ENCODE measurements around the gene POMT1. TPM values are rescaled to one million over a fixed set of nuclear protein-coding genes. Genes with fewer than 3 reads are reported as not detected.

The POMT1 gene
- total RNA-seq, 1 experiment from 2014 or later = 25.6 TPM

DNA sequence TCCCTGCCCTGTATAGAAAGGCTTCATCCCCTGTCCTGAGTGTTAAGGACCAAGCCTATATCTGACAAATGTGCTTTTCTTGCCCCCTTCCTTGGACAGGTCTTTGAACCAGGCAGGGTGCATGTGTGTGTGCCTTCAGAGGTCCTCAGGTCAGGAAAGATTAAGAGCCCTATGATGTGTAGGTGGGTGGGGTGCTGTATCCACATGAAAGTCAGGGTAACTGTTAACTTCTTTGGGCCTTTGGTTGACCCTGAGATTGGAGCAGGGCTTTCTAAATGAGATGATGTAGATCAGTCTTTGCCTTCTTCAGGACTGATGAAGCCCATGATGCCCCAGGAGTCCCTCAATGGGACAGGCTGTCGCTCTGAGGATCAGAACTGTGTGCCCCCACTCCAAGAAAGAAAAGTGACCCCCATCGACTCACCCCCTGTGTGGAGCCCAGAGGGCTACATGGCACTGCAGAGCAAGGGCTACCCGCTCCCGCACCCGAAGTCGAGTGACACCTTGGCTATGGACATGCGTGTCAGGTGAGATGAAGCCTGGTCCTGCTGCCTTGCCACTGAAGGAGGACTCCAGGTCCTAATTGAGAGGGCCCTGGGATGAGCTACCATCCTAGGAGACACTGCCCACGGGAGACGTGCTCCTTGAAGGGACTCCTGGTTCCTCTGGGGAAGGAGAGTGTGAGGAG is 29.4 kb upstream of the POMT1 start:
- no peak for DNase-seq
- no peaks in the 10 kb centered on the region for H3K4me1 ChIP-seq
- H3K27me3 ChIP-seq = no peaks in the 10 kb centered on the region
- no peak overlapping the region for H3K27ac ChIP-seq
- no peaks in the 10 kb centered on the region for H3K9me3 ChIP-seq (replicated peaks)
- peaks cover 100% of the 10 kb centered on the region for H3K36me3 ChIP-seq
- no peak overlapping the region for H3K4me3 ChIP-seq

- H3K4me1 ChIP-seq = no peaks in the 10 kb centered on the region
- no peak overlapping the region for H3K27ac ChIP-seq
- DNase-seq = no peak
- no peak overlapping the region for H3K4me3 ChIP-seq
- H3K27me3 ChIP-seq = no peaks in the 10 kb centered on the region
- H3K36me3 ChIP-seq = peaks cover 98% of the 10 kb centered on the region
- H3K9me3 ChIP-seq (replicated peaks) = no peaks in the 10 kb centered on the region
These were observed 28.8 kb upstream of the POMT1 start for GRCh38 chr9:131473891-131474290.

- DNase-seq = no peak
These were observed 28.0 kb upstream of the POMT1 start for GRCh38 chr9:131474711-131475110.

GRCh38 chr9:131475111-131475955 is 27.4 kb upstream of the POMT1 start:
- H3K4me1 ChIP-seq = no peaks in the 10 kb centered on the region
- H3K36me3 ChIP-seq = peaks cover 98% of the 10 kb centered on the region
- DNase-seq = no peak
- H3K4me3 ChIP-seq = no peak overlapping the region
- no peaks in the 10 kb centered on the region for H3K9me3 ChIP-seq (replicated peaks)
- no peaks in the 10 kb centered on the region for H3K27me3 ChIP-seq
- H3K27ac ChIP-seq = no peak overlapping the region

More at GRCh38 chr9:131474711-131475110, 28.0 kb upstream of the POMT1 start:
- Histone ChIP-seq H3K4me3 (no peak overlapping the region), H3K27me3 (no peaks in the 10 kb centered on the region), H3K4me1 (no peaks in the 10 kb centered on the region), H3K27ac (no peak overlapping the region), H3K9me3 (replicated peaks) (no peaks in the 10 kb centered on the region), H3K36me3 (peaks cover 98% of the 10 kb centered on the region)

DNA sequence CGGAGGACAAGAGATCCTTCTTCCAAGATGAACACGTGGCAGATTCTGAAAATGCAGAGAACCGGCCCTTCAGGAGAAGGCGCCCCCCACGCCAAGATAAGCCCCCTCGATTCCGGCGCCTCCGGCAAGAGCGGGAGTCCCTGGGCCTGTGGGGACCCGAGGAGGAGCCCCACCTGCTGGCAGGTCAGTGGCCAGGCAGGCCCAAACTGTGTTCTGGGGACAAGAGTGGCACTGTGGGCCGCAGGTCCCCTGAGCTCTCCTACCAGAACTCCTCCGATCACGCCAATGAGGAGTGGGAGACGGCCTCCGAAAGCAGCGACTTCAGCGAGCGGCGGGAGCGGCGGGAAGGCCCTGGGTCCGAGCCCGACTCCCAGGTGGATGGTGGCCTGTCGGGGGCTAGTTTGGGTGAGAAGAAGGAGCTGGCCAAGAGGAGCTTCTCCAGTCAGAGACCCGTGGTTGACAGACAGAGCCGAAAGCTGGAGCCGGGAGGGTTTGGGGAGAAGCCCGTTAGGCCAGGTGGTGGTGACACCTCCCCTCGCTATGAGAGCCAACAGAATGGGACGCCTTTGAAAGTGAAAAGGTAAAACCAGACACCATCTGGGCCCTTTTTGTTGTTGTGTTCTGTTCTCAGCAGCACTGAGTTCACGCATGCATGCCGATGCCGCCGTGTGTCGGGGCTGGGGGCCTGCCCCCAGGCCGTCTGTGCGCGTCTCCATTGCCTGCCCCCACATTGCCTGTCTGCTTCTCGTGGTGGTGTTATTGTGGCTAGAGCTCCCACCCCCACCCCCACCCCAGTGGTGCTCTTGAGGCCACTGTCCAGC is 26.6 kb upstream of the POMT1 start:
- DNase-seq = no peak
- H3K4me3 ChIP-seq = no peak overlapping the region
- no peaks in the 10 kb centered on the region for H3K27me3 ChIP-seq
- no peak overlapping the region for H3K27ac ChIP-seq
- no peaks in the 10 kb centered on the region for H3K9me3 ChIP-seq (replicated peaks)
- peaks cover 95% of the 10 kb centered on the region for H3K36me3 ChIP-seq
- no peaks in the 10 kb centered on the region for H3K4me1 ChIP-seq

- H3K27ac ChIP-seq = no peak overlapping the region
- H3K36me3 ChIP-seq = peaks cover 95% of the 10 kb centered on the region
- H3K27me3 ChIP-seq = no peaks in the 10 kb centered on the region
- no peak overlapping the region for H3K4me3 ChIP-seq
- DNase-seq = no peak
- H3K4me1 ChIP-seq = no peaks in the 10 kb centered on the region
- no peaks in the 10 kb centered on the region for H3K9me3 ChIP-seq (replicated peaks)
These were observed 25.9 kb upstream of the POMT1 start for GRCh38 chr9:131476777-131477345.

- Histone ChIP-seq H3K27me3 (no peaks in the 10 kb centered on the region), H3K4me3 (no peak overlapping the region), H3K36me3 (peaks cover 95% of the 10 kb centered on the region), H3K27ac (no peak overlapping the region), H3K9me3 (replicated peaks) (no peaks in the 10 kb centered on the region), H3K4me1 (no peaks in the 10 kb centered on the region)
- no peak for DNase-seq
These were observed 25.4 kb upstream of the POMT1 start for GRCh38 chr9:131477367-131477766.

GRCh38 chr9:131477816-131478419 is 24.8 kb upstream of the POMT1 start:
- Histone ChIP-seq H3K9me3 (replicated peaks) (no peaks in the 10 kb centered on the region), H3K36me3 (peaks cover 95% of the 10 kb centered on the region), H3K4me3 (no peak overlapping the region), H3K27me3 (no peaks in the 10 kb centered on the region), H3K4me1 (no peaks in the 10 kb centered on the region), H3K27ac (no peak overlapping the region)
- no peak for DNase-seq

DNA sequence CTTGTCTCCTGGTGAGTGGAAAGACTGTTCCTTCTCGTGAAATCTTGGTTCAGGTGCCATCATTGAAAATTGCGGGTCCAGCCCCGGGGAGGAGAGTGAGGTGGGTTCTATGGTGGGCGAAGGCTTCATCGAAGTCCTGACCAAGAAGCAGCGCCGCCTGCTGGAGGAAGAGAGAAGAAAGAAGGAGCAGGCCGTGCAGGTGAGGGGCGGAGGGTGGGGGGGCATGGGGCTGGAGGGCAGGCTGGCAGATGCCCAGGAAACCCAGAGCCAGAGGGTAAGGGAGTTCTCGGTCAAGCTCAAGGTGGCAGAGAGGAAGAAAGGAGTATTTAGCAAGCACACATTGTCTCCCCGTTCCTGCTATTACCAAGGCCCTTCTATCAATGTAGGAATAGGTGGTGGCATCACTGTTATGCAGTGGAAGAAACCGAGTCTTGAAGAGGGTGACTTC is 24.3 kb upstream of the POMT1 start:
- H3K27ac ChIP-seq = no peak overlapping the region
- no peak overlapping the region for H3K4me3 ChIP-seq
- H3K27me3 ChIP-seq = no peaks in the 10 kb centered on the region
- DNase-seq = peak in 1 of 2 experiments; percentile 57
- H3K4me1 ChIP-seq = no peaks in the 10 kb centered on the region
- H3K36me3 ChIP-seq = peaks cover 95% of the 10 kb centered on the region
- H3K9me3 ChIP-seq (replicated peaks) = no peaks in the 10 kb centered on the region

DNA sequence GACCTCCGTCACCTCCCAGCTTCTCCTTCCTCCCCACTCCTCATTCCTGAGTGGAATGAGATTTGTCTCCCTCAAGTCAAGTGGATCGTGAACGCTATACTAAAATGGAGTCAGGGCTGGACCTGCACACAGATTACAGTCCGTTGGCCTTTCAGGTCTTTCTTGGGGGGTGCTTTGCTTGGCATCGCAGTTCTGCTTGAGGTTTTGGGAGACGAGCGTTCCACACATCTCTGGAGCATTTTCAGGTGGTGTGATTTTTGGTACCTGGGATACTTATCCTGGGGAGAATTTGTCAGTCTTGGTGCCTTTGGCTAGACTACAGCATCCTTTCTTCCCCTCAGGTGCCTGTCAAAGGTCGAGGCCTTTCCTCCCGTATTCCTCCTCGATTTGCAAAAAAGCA is 23.8 kb upstream of the POMT1 start:
- Histone ChIP-seq H3K36me3 (peaks cover 95% of the 10 kb centered on the region), H3K4me3 (no peak overlapping the region), H3K9me3 (replicated peaks) (no peaks in the 10 kb centered on the region), H3K4me1 (no peaks in the 10 kb centered on the region), H3K27ac (no peak overlapping the region), H3K27me3 (no peaks in the 10 kb centered on the region)
- DNase-seq = no peak

- Histone ChIP-seq H3K36me3 (peaks cover 95% of the 10 kb centered on the region), H3K27ac (no peak overlapping the region), H3K9me3 (replicated peaks) (no peaks in the 10 kb centered on the region), H3K4me1 (no peaks in the 10 kb centered on the region), H3K4me3 (no peak overlapping the region), H3K27me3 (no peaks in the 10 kb centered on the region)
- DNase-seq = no peak
These were observed 22.5 kb upstream of the POMT1 start for GRCh38 chr9:131480258-131480657.

DNA sequence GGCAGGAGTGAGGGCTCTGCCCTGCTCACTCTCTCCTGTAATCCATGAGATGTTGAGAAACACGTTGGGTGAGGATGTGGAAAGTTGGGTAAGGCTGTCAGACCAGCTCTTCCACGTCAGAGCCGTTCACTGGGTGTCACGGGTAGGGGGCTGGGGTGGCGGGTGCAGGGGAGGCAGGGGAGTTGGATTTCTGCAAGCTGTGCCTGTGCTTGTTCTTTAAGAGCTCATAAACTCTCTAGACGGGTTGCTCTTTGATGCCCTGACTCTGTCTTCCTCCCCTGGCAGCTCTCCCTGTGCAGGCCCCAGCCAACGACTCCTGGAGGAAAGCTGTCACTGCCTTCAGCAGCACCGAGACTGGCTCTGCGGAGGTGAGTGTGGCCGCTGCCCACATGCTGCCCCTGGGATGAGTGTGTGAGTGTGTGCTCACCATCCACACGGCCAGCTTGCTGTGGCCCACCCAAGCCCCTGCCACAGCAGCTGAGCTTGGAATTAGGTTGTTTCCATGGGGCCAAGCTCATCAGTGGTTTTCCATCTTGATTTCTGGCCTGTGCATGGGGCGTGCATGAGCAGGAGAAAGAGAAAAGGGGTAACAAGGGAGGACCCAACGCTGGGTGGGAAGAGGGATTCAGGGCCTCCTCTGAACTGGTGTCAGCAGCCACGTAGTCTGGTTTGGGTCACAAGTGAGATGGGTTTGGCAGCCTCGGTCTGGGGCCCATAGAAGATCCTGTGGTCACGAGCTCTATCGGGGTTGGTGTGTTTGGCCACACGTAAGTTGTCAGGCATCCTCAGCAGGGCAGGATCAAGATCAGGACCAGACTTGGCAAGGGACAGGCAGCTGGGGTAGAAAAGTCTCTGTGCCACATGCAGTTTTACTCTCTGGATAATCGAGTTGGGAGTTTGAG is 21.0 kb upstream of the POMT1 start:
- peaks cover 95% of the 10 kb centered on the region for H3K36me3 ChIP-seq

DNA sequence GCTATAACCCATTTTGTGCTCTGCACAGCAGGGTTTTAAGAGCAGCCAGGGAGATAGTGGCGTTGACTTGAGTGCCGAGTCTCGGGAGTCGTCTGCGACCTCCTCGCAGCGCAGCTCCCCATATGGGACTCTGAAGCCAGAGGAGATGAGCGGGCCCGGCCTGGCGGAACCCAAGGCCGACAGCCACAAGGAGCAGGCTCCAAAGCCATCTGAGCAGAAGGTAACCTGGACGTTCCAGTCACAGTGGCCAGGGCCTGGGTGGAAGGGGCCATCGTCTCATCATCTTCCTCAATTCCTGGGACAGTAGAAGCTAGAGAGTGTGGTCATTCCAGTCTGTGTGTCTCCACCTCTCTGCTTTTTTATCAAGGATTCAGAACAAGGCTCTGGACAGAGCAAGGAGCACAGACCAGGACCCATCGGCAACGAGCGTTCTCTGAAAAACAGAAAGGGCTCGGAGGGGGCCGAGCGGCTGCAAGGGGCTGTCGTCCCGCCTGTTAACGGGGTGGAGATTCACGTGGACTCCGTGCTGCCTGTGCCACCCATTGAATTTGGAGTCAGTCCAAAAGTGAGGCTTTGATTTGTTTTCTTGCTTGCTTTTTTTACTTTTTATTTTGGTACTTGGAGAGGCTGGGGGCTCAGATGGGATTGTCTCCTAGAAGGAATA is 20.2 kb upstream of the POMT1 start:
- no peak for DNase-seq
- no peaks in the 10 kb centered on the region for H3K4me1 ChIP-seq
- peaks cover 95% of the 10 kb centered on the region for H3K36me3 ChIP-seq
- H3K4me3 ChIP-seq = no peak overlapping the region
- H3K27ac ChIP-seq = no peak overlapping the region
- H3K27me3 ChIP-seq = no peaks in the 10 kb centered on the region
- no peaks in the 10 kb centered on the region for H3K9me3 ChIP-seq (replicated peaks)

More for the DNA sequence above, 21.0 kb upstream of the POMT1 start:
- Histone ChIP-seq H3K27ac (no peak overlapping the region), H3K27me3 (no peaks in the 10 kb centered on the region), H3K4me3 (no peak overlapping the region), H3K4me1 (no peaks in the 10 kb centered on the region), H3K9me3 (replicated peaks) (no peaks in the 10 kb centered on the region)
- no peak for DNase-seq

Data from SJCRH30 (cell line).